Testis (tissue), 2 donors: ENCODE data around the gene BSPRY.

Experiments
- POLR2A ChIP-seq: fragments of 450-650 bp; IDR thresholded peaks from one replicate; pipeline ENCODE4 v1.6.1; 2017; ENCODE audit warnings: antibody characterized with exemption, mild to moderate bottlenecking, moderate library complexity
- TF ChIP-seq, protein P1 (sequence below), 3 experiments: fragments of 450-650 bp in 2 of 3; fragments of 200-600 bp in 1 of 3; sonication (generic) in 1 of 3; IDR thresholded peaks; one replicate each; pipeline ENCODE4 v1.5.1; 2016 to 2019; ENCODE audit warnings: antibody characterized with exemption in 3 of 3, mild to moderate bottlenecking in 2 of 3, moderate library complexity in 1 of 3

DNA sequence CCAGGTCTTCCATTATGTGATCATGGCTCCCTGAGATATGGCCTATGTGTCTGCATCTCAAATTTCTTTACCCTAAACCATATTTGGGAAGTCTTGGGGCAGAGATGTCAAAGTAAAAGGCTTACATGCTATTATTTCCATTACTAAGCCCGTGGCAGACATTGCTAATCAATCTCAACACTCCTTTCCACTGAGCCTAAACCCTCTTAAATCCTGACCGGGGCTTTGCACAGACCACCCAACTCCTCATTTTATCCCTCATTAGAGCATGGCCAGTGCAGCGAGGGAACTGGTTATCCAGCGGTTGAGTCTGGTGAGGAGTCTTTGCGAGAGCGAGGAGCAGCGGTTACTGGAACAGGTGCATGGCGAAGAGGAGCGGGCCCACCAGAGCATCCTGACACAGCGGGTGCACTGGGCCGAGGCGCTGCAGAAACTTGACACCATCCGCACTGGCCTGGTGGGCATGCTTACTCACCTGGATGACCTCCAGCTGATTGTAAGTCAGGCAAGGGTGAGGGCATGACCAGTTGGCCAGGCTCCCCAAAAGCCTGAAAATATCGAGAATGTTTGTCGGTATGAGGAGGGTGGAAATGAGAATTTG, 11.0 kb downstream of the BSPRY start:
- TF ChIP-seq, protein P1, sequence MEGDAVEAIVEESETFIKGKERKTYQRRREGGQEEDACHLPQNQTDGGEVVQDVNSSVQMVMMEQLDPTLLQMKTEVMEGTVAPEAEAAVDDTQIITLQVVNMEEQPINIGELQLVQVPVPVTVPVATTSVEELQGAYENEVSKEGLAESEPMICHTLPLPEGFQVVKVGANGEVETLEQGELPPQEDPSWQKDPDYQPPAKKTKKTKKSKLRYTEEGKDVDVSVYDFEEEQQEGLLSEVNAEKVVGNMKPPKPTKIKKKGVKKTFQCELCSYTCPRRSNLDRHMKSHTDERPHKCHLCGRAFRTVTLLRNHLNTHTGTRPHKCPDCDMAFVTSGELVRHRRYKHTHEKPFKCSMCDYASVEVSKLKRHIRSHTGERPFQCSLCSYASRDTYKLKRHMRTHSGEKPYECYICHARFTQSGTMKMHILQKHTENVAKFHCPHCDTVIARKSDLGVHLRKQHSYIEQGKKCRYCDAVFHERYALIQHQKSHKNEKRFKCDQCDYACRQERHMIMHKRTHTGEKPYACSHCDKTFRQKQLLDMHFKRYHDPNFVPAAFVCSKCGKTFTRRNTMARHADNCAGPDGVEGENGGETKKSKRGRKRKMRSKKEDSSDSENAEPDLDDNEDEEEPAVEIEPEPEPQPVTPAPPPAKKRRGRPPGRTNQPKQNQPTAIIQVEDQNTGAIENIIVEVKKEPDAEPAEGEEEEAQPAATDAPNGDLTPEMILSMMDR (IDR thresholded peaks at IDR 0.05), result no peak
- TF ChIP-seq POLR2A, result no peak
